T-helper 2 cell treated with Interferon-gamma antibody and Interleukin-4, amounts not matched to agents 5 μg/mL and 100 μg/mL, for 36 hours (primary cell): ENCODE measurements around the gene NAA80.
"Not testable (repeated sequence)": the region's sequence is repeated elsewhere in the genome, so short reads cannot be mapped to it uniquely, and the experiment has no call there.

Source experiments
- DNase-seq: peaks from one replicate; pipeline ENCODE4 v3.0.0; 2021; ENCODE audit warnings: low spot score
- H3K27ac Mint-ChIP-seq: one replicate; pipeline ENCODE4 v1.8.0; 2021; ENCODE audit warnings: mild to moderate bottlenecking, mixed read lengths
- H3K27me3 Mint-ChIP-seq: one replicate; pipeline ENCODE4 v1.8.0; 2021; ENCODE audit warnings: low read depth, mixed read lengths
- H3K36me3 Mint-ChIP-seq: one replicate; pipeline ENCODE4 v1.8.0; 2021; ENCODE audit warnings: low read depth, mixed read lengths
- H3K4me1 Mint-ChIP-seq: one replicate; pipeline ENCODE4 v1.8.0; 2021; ENCODE audit warnings: low read depth, mixed read lengths
- H3K4me3 Mint-ChIP-seq: one replicate; pipeline ENCODE4 v1.8.0; 2022; ENCODE audit warnings: mild to moderate bottlenecking, moderate library complexity, mixed read lengths
- H3K9me3 Mint-ChIP-seq: one replicate; pipeline ENCODE4 v1.8.0; 2021; ENCODE audit warnings: mixed read lengths

Gene NAA80

DNA sequence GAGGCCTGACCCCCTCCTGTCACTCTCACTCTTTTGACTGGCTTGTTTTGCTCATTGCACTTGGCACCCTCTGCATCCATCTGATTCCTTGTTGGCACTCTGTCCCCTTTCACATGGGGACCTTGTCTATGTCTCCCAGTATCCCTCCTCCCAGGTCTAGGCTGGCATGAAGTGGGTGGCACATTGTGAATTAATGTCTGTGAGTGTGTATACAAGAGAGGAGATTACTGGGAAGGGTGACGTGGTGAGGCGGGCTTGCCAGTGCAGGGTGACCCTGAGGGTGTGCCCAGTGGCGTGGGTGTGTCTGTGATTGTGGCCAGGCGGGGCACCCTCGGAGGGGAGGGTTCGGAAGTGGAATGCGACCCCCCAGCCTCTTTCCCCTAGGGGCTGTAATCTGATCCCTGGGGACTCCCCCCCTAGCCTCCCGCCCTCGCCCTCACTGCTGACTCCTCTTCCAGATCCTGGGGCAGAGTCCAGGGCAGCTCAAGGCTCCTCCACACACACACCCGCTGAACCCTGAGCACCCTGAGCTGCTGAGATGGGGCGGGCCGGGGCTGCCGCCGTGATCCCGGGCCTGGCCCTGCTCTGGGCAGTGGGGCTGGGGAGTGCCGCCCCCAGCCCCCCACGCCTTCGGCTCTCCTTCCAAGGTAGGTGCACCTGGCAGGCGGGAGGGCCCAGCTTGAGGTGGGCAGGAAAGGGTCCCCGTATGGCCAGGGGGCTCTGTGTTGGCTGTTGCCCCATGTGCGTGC lies 30.3 kb downstream of the NAA80 start, which contains the start of gene SEMA3B:
TSS of gene SEMA3B (plus strand) at position 445 of the 749 bp plus-strand sequence. CDS start at position 539, 94 bp downstream.
- no peaks in the 10 kb centered on the region for H3K36me3 Mint-ChIP-seq
- H3K9me3 Mint-ChIP-seq = no peaks in the 10 kb centered on the region
- H3K4me3 Mint-ChIP-seq = no peak within 1 kb of the TSS
- peaks cover 21% of the 10 kb centered on the region for H3K27me3 Mint-ChIP-seq
- no peak within 1 kb of the TSS for H3K27ac Mint-ChIP-seq
- peaks cover 5% of the 10 kb centered on the region for H3K4me1 Mint-ChIP-seq
- DNase-seq = no peak

DNA sequence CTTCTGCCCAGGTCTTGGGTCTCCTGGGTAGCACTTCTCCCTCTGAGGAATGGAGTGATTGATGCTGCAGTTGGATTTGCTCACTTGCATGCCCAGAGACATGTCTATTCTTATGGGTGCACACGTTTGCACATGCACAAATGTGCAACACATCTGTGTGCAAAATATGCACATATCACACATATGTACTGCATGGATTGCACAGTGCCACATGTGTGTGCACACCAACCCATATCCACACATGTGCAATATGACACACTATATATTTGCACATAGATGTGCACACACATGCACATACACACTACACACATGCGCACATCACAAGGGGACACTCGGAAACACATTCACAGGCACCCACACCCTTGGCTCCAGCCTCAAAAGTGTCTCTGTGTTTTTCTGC lies 30.9 kb downstream of the NAA80 start:
- DNase-seq = no peak
- no peaks in the 10 kb centered on the region for H3K9me3 Mint-ChIP-seq
- H3K36me3 Mint-ChIP-seq = no peaks in the 10 kb centered on the region
- peaks cover 18% of the 10 kb centered on the region for H3K27me3 Mint-ChIP-seq
- H3K4me1 Mint-ChIP-seq = peaks cover 5% of the 10 kb centered on the region
- H3K27ac Mint-ChIP-seq = no peak overlapping the region
- H3K4me3 Mint-ChIP-seq = no peak overlapping the region

DNA sequence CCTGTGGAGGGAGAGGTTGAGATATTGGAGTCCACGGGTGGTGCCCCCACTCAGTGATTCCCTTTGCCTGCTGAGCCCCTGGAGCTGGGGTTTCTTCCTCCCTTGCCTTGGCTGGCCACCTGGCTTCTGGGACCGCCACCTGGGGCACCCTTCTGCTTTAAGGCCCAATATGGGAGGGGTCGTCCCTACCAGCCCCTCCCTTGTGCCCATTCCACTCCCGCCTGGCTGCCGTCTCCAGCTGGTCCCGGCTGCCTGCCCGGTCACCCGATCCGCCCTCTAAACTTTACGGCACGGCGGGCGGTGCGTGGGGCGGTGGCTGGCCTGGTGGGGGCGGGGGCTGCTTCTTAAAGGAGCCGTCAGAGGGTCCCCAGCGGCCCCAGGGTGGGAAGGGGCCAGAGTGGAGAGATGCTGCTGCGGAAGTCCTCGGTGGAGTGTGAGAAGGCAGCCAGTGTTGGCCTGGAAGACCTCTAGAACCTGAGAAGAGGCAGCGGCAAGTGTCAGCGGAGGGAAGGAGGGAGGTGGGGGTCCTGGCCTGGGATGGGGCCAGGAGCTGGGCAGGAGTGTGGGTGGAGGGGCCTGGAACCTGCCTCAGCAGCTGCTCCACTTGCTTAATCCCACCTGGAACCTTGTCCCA lies 31.8 kb downstream of the NAA80 start:
- H3K4me1 Mint-ChIP-seq = no peaks in the 10 kb centered on the region
- no peak overlapping the region for H3K27ac Mint-ChIP-seq
- H3K4me3 Mint-ChIP-seq = no peak overlapping the region
- H3K27me3 Mint-ChIP-seq = peaks cover 14% of the 10 kb centered on the region
- H3K9me3 Mint-ChIP-seq = no peaks in the 10 kb centered on the region
- no peaks in the 10 kb centered on the region for H3K36me3 Mint-ChIP-seq
- no peak for DNase-seq

DNA sequence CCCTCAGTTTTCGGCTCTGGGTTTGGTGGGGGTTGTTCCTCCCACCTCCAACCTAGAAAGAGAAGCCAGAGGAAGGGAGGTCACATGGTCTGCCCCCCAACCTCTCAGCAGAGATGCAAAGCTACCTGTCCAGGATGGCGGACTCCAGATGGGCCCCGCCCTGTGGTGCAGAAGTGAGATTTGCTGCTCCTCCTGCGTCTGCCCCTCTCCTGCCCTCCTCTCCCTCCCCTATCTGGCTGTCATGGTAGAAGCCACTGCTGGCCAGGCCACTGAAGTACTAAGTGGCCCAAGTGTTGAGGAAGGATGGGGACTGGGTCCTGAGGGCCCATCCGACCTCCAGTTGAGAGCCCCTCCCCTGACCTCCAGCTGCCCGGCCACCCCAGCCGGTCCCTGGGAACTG lies 32.4 kb downstream of the NAA80 start:
- no peak for DNase-seq
- Mint-ChIP-seq H3K4me1 (no peaks in the 10 kb centered on the region), H3K27me3 (peaks cover 14% of the 10 kb centered on the region), H3K36me3 (no peaks in the 10 kb centered on the region), H3K4me3 (no peak overlapping the region), H3K9me3 (no peaks in the 10 kb centered on the region), H3K27ac (no peak overlapping the region)

DNA sequence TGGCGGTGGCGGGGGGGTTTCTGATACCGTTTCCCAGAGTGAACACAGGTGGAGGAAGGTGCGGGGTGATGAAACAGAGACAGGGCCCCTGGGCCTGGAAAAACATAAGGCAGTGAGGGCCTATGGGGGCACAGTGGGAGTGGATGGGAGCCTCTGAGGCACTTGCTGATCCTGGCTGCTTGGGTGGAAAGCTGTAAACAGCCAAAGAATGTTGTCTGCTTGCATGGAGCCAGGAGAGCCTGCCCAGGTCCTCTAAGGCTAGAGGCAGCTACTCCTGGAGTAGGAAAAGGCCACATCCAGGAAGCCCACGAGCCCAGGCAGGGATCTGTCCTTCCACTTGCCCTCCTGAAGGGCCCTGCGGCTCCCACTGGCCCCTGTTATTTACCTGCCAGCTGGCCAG lies 33.2 kb downstream of the NAA80 start:
- Mint-ChIP-seq H3K9me3 (no peaks in the 10 kb centered on the region), H3K27me3 (peaks cover 14% of the 10 kb centered on the region)

DNA sequence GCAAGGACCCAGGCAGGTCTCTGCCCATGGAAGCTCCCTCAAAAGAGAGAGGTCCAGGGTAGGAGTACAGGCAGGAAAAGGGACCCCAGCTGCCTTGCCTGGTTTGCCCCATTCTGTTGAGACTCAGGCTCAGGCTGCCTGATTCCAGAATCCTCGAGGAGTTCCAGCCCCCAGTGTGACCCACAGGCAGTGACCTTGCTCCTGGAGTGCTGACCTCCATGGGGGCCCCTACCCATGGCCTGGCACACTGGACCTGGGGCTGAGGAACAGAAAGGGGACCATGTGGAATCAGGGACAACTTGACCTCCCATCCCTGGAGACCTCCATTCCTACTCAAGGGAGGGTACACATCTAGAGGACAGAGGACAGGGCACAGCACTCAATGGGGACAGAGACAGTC lies 33.6 kb downstream of the NAA80 start:
- Mint-ChIP-seq H3K9me3 (no peaks in the 10 kb centered on the region), H3K36me3 (no peaks in the 10 kb centered on the region), H3K4me1 (no peaks in the 10 kb centered on the region), H3K4me3 (no peak overlapping the region), H3K27ac (no peak overlapping the region), H3K27me3 (peaks cover 14% of the 10 kb centered on the region)
- no peak for DNase-seq

More for the DNA sequence above, 33.2 kb downstream of the NAA80 start:
- Mint-ChIP-seq H3K27ac (no peak overlapping the region), H3K4me3 (no peak overlapping the region), H3K36me3 (no peaks in the 10 kb centered on the region), H3K4me1 (no peaks in the 10 kb centered on the region)
- no peak for DNase-seq

DNA sequence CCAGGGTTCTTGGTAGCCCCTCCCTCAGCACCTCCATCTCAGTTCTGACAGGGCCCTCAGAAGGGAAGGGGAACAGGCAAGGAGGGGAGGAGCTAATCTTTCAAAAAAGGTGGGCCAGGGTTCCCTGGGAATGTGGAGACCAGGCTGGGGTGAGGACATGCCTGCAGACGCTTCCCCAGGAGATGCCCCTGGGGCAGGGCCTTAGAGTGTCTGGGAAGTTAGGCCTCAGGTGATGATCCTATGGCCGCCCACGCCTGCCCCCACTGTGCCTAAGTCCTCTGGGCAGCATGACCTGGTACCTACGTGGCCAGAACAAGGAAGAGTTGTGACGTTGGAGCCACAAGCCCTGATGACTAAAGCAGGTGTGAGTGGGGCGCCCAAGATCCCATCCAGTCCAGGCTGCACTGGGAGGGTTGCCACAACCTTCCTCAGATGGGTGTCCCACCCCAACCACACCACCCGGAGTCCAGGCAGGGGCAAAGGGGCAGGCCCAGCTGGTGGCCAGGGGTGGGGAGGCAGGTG lies 34.2 kb downstream of the NAA80 start:
- Mint-ChIP-seq H3K36me3 (no peaks in the 10 kb centered on the region), H3K4me3 (no peak overlapping the region), H3K27me3 (peaks cover 14% of the 10 kb centered on the region), H3K9me3 (no peaks in the 10 kb centered on the region), H3K4me1 (no peaks in the 10 kb centered on the region), H3K27ac (no peak overlapping the region)
- DNase-seq = no peak

DNA sequence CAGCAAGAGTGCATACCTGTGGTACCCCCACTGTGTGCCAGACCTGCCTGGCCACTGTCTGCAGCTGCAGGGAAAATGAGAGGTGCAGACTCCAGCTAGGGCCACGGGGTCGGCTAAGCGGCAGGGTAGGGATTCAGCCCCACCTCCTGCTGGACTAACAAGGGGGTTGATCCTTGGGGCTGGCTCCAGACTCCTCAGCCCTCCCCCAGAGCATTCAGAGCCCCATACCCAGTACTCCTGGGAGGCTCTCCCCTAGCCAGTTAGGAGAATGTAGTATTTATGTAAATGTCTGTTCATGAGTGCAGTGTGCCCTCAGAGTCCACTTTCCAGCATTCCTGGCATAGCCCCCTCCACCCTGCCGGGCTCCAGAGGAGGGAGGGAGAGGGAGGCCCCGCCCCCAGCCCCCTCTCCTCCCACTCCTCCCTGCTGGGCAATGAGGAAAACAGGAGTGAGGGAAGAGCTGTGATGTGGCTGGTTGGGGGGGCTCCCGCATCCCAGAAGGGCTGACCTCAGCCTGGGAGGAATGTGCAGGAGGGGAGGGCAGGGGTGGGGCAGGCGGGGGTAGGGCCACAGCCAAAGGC lies 34.7 kb downstream of the NAA80 start:
- no peak overlapping the region for H3K27ac Mint-ChIP-seq
- peaks cover 2% of the 10 kb centered on the region for H3K36me3 Mint-ChIP-seq
- peaks cover 14% of the 10 kb centered on the region for H3K27me3 Mint-ChIP-seq
- H3K4me3 Mint-ChIP-seq = no peak overlapping the region
- DNase-seq = no peak
- peaks cover 4% of the 10 kb centered on the region for H3K4me1 Mint-ChIP-seq
- H3K9me3 Mint-ChIP-seq = no peaks in the 10 kb centered on the region

DNA sequence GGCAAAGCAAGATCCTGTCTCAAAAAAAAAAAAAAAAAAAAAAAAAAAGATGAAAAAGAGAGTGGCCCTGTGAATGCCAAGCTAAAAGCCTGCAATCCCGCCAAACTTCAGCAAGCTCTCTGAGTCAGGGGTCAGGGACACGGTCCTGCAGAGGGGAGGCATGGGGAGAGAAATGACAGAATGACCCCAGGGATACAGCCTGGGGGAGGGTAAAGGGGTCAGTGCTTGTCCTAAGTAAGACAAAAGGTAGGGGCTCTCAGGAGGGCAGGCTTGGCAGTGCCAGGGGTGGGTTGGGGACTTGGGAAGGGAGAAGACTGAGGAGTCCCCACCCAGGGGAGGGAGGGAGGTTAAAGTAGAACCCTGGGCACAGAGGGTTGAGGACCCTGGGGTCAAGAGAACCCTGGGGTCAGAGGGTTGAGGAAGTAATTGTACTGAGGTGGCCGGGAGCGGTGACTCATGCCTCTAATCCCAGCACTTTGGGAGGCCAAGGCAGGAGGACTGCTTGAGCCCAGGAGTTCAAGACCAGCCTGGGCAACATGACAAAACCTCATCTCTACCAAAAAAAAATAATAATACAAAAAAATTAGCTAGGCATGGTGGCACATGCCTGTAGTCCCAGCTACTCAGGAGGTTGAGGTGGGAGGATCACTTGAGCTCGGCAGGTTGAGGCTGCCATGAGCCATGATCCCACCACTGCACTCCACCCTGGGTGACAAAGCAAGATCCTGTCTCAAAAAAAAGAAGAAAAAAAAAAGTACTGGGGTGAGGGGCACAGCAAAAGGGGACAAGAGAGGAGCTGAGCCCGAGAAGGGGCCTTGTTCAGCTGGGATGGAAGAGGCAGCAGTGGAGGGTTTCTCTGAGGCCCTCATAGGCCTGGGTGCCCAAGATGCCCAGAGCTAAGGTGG lies 35.5 kb downstream of the NAA80 start:
- Mint-ChIP-seq H3K4me3 (no peak overlapping the region), H3K36me3 (peaks cover 5% of the 10 kb centered on the region), H3K27ac (no peak overlapping the region), H3K9me3 (no peaks in the 10 kb centered on the region), H3K4me1 (peaks cover 4% of the 10 kb centered on the region), H3K27me3 (peaks cover 14% of the 10 kb centered on the region)
- no peak for DNase-seq

DNA sequence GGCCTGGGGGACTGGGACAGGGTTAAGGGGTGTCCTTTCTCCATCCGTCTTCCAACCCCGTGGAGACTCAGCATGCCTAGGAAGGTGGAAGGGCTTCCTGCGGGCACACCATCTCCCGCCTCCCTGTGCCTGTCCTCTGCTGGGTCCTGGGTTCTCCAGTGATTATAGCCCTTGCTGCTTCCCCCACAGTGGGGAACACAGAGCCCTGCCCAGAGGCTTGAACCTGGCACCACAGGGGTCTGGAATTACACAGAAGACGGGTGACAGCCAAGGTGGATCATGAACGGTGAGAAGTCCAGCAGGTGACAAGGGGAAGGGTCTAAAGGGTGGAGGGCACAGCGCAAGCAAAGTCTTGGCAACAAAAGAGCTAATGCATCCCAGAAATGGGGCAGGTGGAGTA lies 36.4 kb downstream of the NAA80 start:
- H3K27me3 Mint-ChIP-seq = peaks cover 7% of the 10 kb centered on the region
- H3K36me3 Mint-ChIP-seq = peaks cover 9% of the 10 kb centered on the region
- DNase-seq = no peak
- no peaks in the 10 kb centered on the region for H3K9me3 Mint-ChIP-seq
- no peak overlapping the region for H3K4me3 Mint-ChIP-seq
- H3K27ac Mint-ChIP-seq = no peak overlapping the region
- H3K4me1 Mint-ChIP-seq = peaks cover 4% of the 10 kb centered on the region

DNA sequence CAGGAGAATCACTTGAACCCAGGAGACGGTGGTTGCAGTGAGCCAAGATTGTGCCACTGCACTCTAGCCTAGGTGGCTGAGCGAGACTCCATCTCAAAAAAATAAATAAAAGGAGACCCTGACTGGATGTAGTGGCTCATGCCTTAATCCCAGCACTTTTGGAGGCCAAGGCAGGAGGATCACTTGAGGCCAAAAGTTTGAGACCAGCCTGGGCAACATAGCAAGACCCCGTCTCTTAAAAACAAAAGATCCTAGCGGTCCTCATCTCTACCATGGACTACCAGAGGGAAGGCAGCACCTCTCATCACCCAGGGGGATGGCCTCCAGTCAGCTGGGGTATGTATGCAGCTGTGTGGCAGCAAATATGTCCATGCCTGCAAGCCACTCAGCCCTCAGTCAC lies 37.0 kb downstream of the NAA80 start:
- H3K4me3 Mint-ChIP-seq, H3K27ac Mint-ChIP-seq, H3K9me3 Mint-ChIP-seq, H3K27me3 Mint-ChIP-seq, DNase-seq, H3K4me1 Mint-ChIP-seq: not testable (repeated sequence)
- peaks cover 15% of the 10 kb centered on the region for H3K36me3 Mint-ChIP-seq

DNA sequence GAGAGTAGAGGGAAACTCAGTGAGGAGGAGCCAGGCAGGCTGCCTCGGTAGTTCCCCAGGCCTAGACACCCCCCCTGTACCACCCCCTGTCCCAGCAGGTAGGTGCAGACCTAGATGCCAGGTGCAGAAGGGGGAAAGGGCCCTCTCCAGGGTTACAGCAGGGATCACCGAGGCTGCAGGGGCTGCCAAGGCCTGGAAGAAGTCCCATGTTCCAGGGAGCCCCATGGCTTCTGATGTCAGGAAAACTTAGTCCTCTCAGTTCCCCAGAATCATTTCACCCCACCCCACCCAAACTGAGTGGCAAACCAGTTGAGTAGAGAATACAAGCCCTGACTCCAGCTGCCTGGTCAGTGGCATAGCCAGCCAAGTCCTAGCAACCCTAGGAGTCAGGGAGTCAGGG lies 37.7 kb downstream of the NAA80 start:
- peak overlapping the region; percentile 36 for H3K4me3 Mint-ChIP-seq
- H3K4me1 Mint-ChIP-seq = peaks cover 6% of the 10 kb centered on the region
- no peak for DNase-seq
- H3K9me3 Mint-ChIP-seq = no peaks in the 10 kb centered on the region
- H3K27ac Mint-ChIP-seq = no peak overlapping the region
- H3K27me3 Mint-ChIP-seq = peaks cover 5% of the 10 kb centered on the region
- H3K36me3 Mint-ChIP-seq = peaks cover 21% of the 10 kb centered on the region

DNA sequence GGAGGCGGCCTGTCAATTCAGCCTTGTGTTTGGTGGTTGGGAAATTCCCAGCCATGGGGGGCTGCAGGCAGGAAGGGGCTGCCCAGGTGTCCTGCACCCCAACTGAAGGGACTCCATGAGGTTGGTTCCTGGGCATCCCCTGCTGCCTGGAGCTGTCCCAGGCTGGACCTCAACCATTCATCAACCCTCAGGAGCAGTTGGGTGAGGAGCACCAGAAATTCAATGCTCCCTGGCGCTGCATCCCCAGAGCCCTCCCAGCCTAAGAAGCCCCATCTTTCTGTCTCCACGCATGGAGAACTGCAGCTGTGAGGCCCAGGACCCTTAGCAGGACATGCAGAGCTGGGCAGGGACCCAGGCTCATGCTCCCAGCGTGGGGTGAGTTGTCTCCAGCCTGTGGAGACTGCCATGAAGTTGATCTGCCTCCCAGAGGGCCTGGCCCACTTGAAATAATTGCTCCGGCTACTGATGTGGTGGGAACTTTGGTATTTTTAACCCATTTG lies 38.2 kb downstream of the NAA80 start:
- no peak overlapping the region for H3K27ac Mint-ChIP-seq
- H3K4me1 Mint-ChIP-seq = peaks cover 6% of the 10 kb centered on the region
- no peak for DNase-seq
- H3K27me3 Mint-ChIP-seq = peaks cover 3% of the 10 kb centered on the region
- H3K36me3 Mint-ChIP-seq = peaks cover 26% of the 10 kb centered on the region
- no peaks in the 10 kb centered on the region for H3K9me3 Mint-ChIP-seq
- peak overlapping the region; percentile 54 for H3K4me3 Mint-ChIP-seq
